Neural cell (in vitro differentiated cells): ENCODE measurements around the gene THRB.

Experiments
- CTCF ChIP-seq: fragments of 450-650 bp; IDR thresholded peaks from 2 replicates; pipeline ENCODE4 v1.5.1; 2014; ENCODE audit warnings: antibody characterized with exemption, mild to moderate bottlenecking, moderate library complexity; ENCODE audit not compliant: poor library complexity, severe bottlenecking
- REST ChIP-seq: IDR thresholded peaks from 2 replicates; pipeline ENCODE4 v1.6.1; 2012; ENCODE audit warnings: borderline replicate concordance

GRCh38 chr3:24522146-24522579 lies 27.5 kb upstream of the THRB start:
- no peak for TF ChIP-seq CTCF
- no peak for TF ChIP-seq REST
